Ishikawa (cell line): Measurements from ENCODE around the gene TNFRSF1B.

Experiments used
- EP300 ChIP-seq: IDR thresholded peaks from 2 replicates; pipeline ENCODE4 v1.6.1; 2012; ENCODE audit warnings: borderline replicate concordance
- FOXM1 ChIP-seq: IDR thresholded peaks from 2 replicates; pipeline ENCODE4 v1.6.1; 2012; ENCODE audit warnings: low read depth, borderline replicate concordance
- USF1 ChIP-seq: IDR thresholded peaks from 2 replicates; pipeline ENCODE4 v1.6.1; 2012

- TF ChIP-seq FOXM1 (no peak), EP300 (no peak), USF1 (no peak)
These were observed 23.7 kb upstream of the TNFRSF1B start for GRCh38 chr1:12142891-12143630.
